ENCODE results near the gene ZDHHC11B.
"Not testable (repeated sequence)": the region's sequence is repeated elsewhere in the genome, so short reads cannot be mapped to it uniquely, and the experiment has no call there.

ZDHHC11B gene

DNA sequence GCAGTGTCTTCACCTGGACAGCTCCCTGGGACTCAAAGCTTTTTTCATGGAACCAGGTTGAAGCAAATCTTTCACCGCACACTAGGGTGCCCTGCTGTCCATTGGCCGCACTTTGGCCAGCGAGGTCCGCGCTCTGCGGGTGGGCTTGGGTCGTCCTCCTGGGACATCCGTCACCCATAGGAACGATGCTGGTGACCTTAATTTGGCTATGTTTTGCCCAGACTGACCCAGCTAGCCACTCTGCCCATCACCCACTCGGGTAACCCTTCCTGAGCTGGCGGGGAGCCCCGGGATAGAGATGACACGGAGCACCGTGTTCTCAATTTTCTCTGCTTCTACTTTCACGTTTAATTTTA is 25.9 kb downstream of the ZDHHC11B start:
- peak overlapping the region; percentile 36 for H3K27ac ChIP-seq
- CTCF ChIA-PET: interaction anchor here (0.5 kb wide), 1 partner anchor 409 kb away, joined by 5 read pairs; no protein-coding TSS in a partner anchor
- POLR2A ChIA-PET (ENCODE audit: low non-redundant PET): no interaction called here
- no peak for DNase-seq (ENCODE audit: low spot score)
- TF ChIP-seq, protein P1, sequence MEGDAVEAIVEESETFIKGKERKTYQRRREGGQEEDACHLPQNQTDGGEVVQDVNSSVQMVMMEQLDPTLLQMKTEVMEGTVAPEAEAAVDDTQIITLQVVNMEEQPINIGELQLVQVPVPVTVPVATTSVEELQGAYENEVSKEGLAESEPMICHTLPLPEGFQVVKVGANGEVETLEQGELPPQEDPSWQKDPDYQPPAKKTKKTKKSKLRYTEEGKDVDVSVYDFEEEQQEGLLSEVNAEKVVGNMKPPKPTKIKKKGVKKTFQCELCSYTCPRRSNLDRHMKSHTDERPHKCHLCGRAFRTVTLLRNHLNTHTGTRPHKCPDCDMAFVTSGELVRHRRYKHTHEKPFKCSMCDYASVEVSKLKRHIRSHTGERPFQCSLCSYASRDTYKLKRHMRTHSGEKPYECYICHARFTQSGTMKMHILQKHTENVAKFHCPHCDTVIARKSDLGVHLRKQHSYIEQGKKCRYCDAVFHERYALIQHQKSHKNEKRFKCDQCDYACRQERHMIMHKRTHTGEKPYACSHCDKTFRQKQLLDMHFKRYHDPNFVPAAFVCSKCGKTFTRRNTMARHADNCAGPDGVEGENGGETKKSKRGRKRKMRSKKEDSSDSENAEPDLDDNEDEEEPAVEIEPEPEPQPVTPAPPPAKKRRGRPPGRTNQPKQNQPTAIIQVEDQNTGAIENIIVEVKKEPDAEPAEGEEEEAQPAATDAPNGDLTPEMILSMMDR (conservative IDR thresholded peaks at IDR 0.05; ENCODE audit: low read depth): no peak

DNA sequence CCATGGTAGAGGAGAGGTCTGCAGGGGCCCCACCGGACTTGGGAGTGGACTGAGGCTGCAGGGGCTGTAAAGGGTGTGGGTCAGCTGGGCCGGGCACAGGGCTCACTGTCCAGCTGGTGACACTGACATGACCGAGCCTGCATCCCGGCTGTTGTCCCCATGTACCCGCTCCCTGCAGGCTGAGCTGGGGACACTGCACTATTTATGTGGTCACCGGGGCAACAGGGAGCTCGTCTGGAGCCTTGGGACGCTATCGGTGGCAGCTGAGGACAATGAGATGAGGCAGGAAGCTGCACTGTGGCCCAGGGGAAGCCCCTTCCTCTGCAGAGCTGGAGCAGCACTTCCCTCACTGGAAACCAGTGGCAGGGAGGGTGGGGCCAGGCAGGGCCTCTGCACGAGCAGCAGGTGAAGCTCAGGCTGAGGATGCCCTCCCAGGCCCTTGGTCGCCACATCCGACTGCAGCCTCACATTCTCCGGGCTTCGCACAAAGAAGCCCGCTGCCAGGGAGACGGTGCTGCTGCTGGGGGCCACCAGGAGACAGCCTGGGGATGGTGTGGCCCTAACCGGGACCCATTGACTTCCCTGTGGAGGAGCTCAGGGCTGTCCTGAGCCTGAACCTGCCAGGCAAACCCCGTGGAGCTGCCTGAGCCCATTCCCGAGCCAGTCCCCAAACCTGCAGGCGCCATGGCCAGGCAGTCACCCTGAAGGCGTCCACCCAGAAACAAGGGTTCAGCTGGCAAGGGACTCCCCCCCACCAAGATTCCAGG is 26.4 kb downstream of the ZDHHC11B start:
- ChIA-PET CTCF (interaction anchor here (0.5 kb wide), 1 partner anchor 410 kb away, joined by 5 read pairs; no protein-coding TSS in a partner anchor), POLR2A (ENCODE audit: low non-redundant PET) (no interaction called here)
- TF ChIP-seq, protein P1 (conservative IDR thresholded peaks at IDR 0.05; ENCODE audit: low read depth): no peak
- no peak for DNase-seq (ENCODE audit: low spot score)
- H3K27ac ChIP-seq: peak overlapping the region; percentile 36

DNA sequence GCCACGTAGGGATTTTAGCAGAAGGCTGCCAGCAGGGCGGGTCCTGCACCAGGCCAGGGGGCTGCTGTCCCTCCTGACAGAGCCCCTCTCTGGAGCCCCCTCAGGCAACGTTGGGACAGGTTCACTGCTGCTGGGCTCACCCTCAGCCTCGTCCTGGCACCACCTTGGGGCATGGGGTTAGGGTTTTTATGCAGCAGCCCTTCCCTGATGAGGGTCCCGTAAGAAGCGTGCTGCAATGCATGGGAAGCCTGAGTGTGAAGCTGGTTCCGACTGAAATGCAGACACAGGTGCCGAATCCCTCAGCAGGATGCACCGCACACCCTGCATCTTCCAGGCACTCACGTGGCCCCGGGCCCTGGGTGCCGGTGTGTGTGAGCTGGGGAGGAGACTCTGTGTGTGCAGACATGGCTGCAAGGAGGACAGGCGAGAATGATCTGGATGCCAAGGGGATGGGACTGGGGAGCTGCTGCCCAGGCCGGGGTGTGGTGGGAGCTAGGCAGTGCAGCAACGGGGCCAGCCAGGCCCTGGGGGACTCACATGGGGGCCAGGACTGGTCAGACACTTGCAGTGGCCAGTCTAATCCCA is 27.1 kb downstream of the ZDHHC11B start:
- no peak for DNase-seq (ENCODE audit: low spot score)

DNA sequence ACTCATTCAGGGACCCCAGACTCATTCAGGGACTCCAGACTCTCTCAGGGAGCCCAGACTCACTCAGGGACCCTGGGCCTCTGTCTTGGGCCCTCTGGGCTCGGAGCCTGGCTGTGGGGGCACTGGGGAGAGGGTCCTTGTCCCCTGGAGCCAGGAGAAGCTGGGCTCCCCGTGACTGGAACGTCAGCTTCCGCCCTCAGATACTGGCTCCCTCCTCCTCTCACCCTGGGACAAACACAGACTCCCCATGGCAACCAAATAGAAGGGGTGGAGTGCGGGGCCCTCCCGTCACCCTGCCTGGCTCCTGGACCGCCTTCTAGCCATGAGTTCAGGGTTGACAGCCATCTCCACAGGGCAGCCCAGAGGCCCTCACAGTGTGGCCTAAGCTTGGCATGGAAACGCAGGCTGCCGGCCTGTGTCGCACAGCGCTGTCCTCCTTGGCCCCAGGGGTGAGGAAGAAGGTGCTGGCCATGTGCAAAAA is 27.6 kb downstream of the ZDHHC11B start:
- DNase-seq (ENCODE audit: low spot score): no peak
- ChIA-PET POLR2A (ENCODE audit: low non-redundant PET) (no interaction called here), CTCF (no interaction called here)
- TF ChIP-seq, protein P1 (conservative IDR thresholded peaks at IDR 0.05; ENCODE audit: low read depth): no peak
- no peak overlapping the region for H3K27ac ChIP-seq

More for the DNA sequence above, 27.1 kb downstream of the ZDHHC11B start:
- H3K27ac ChIP-seq: no peak overlapping the region
- TF ChIP-seq, protein P1 (conservative IDR thresholded peaks at IDR 0.05; ENCODE audit: low read depth): no peak
- CTCF ChIA-PET: no interaction called here
- POLR2A ChIA-PET (ENCODE audit: low non-redundant PET): no interaction called here

DNA sequence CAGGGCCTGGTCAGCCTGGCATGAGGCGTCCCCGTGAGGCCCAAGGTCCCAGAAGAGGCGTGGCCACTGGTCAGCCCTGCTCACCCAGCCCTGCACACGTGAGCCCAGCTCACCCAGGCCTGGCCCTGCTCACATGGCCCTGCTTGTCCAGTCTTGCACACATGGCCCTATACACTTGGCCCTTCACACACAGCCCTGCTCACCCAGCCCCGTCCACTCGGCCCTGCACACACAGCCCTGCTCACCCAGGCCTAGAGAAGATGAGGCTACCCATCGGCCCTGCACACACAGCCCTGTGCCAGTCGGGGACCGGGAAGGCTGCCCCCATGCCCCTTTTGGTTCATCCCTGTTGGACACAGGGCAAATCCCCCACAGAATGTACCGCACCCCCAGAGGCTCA is 28.4 kb downstream of the ZDHHC11B start:
- DNase-seq (ENCODE audit: low spot score): no peak
- H3K27ac ChIP-seq: no peak overlapping the region
- TF ChIP-seq, protein P1 (conservative IDR thresholded peaks at IDR 0.05; ENCODE audit: low read depth): no peak
- ChIA-PET POLR2A (ENCODE audit: low non-redundant PET) (no interaction called here), CTCF (no interaction called here)

DNA sequence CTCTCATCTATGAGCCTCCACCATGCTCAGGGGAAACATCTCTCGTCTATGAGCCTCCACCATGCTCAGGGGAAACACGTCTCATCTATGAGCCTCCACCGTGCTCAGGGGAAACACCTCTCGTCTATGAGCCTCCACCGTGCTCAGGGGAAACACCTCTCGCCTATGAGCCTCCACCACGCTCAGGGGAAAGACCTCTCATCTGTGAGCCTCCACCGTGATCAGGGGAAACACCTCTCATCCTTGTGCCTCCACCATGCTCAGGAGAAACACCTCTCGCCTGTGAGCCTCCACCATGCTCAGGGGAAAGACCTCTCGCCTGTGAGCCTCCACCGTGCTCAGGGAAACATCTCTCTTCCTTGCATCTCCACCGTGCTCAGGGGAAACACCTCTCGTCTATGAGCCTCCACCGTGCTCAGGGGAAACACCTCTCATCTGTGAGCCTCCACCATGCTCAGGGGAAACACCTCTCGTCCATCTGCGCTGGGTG is 30.3 kb downstream of the ZDHHC11B start:
- POLR2A ChIA-PET (ENCODE audit: low non-redundant PET); CTCF ChIA-PET; H3K27ac ChIP-seq; DNase-seq (ENCODE audit: low spot score): not testable (repeated sequence)

DNA sequence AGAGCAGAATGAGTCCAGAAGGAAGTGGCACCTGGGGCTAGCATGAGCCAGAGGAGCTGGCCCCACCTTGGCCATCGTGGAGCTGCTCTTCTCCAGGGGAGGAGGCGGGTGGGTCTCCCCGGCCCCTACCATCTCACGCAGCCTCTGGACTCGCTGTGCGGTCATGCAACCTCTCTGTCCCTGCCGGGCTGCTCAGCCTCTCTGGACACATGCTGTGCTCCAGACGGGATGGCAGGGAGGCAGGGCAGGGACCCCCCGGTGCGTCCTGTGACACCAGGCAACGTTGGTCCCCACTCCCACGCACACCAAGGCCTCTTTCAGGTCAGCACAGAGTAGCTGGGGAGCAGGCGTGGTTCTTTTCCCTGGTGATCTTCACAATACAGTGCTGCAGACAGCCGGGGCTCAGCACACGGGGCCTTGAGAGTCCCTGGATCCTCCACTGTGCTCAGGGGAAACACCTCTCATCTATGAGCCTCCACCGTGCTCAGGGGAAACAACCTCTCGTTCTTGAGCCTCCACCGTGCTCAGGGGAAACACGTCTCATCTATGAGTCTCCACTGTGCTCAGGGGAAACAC is 30.9 kb downstream of the ZDHHC11B start:
- POLR2A ChIA-PET (ENCODE audit: low non-redundant PET); DNase-seq (ENCODE audit: low spot score); H3K27ac ChIP-seq; CTCF ChIA-PET: not testable (repeated sequence)

DNA sequence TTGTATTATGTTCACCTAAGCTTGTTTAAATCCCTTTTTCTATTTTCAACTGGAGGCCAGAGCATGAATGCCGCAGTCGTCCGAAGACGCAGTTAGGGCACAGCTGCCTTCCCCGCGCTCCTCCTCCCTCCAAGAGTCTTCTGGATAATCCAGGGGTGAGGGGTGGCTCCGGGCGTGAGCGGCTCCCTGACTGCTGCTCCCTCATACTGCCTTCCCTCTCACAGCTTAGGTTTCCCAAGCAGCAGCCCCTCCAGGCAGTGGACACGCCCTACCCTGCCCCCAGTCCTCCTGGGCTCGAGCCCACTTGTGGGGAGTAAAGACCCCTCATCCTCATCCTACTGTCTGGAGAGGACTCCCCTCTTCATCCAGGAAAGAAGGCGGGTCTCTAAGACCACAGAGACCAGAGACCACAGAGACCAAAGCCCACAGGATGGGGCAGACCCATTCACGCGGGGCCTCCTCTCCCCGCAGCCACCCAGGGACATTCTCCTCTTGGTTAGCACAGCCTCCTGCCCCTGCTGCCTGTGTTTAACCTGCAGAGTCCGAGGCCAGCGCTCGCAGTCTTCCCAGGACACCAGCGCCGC is 31.9 kb downstream of the ZDHHC11B start:
- POLR2A ChIA-PET (ENCODE audit: low non-redundant PET); DNase-seq (ENCODE audit: low spot score); H3K27ac ChIP-seq; CTCF ChIA-PET: not testable (repeated sequence)

DNA sequence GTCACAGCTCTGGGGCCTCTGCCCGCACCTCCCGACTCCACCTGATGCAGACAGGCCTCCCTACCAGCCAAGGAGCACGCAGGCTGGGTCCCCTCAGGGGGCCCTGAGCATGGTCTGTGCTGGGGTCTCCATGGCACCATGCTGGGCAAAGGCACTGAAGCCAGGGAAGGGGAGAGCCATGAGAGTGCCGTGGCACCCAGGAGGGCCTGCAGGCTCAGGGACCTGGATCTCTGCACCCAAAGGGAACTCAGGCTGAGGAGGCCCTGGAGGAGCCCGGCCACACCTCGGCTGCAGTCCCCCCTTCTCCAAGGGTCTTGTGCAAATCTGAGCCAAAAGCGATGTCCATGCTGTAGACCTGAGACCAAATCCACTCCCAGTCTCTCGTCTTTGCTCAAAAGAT is 32.5 kb downstream of the ZDHHC11B start:
- DNase-seq (ENCODE audit: low spot score); H3K27ac ChIP-seq; POLR2A ChIA-PET (ENCODE audit: low non-redundant PET); CTCF ChIA-PET: not testable (repeated sequence)

Data from RWPE1 (cell line).